Ovary (tissue), 3 donors: ENCODE results near the gene RPRD1B.

Experiments
- EP300 ChIP-seq: sonication (generic); formaldehyde crosslinking; IDR thresholded peaks from one replicate; pipeline ENCODE4 v1.6.1; 2017; ENCODE audit warnings: antibody characterized with exemption
- POLR2A ChIP-seq: fragments of 450-650 bp; IDR thresholded peaks from one replicate; pipeline ENCODE4 v1.6.1; 2017; ENCODE audit warnings: antibody characterized with exemption, mild to moderate bottlenecking, moderate library complexity
- TF ChIP-seq, protein P1 (sequence below), 3 donors: fragments of 450-650 bp in 2 of 3; fragments of 200-600 bp in 1 of 3; IDR thresholded peaks; one replicate each; pipeline versions ENCODE4 v1.5.1 to v1.8.0; 2016 to 2022; ENCODE audit warnings: antibody characterized with exemption in 3 of 3, mild to moderate bottlenecking in 1 of 3
- donor health status: DM: no; HTN: no; CAD: no.

DNA sequence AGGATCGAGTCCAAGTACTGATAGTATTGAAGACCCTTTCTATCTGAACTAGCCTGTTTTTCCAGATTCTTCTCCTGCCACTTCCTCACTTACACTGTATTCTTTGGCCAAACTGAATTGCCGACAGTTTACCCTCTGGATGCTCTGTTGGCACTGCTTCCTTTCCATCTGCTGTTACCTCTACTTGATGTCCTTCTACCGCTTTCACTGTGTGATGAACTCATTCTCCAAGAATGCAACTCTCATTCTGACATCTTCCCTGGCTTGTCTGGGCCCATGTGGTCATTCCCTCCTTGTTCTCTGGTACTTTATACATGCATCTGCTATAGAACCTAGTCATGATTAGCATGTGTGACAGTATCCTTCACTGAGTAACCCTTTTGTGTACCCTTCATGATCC is 16.3 kb downstream of the RPRD1B start:
- TF ChIP-seq, protein P1, sequence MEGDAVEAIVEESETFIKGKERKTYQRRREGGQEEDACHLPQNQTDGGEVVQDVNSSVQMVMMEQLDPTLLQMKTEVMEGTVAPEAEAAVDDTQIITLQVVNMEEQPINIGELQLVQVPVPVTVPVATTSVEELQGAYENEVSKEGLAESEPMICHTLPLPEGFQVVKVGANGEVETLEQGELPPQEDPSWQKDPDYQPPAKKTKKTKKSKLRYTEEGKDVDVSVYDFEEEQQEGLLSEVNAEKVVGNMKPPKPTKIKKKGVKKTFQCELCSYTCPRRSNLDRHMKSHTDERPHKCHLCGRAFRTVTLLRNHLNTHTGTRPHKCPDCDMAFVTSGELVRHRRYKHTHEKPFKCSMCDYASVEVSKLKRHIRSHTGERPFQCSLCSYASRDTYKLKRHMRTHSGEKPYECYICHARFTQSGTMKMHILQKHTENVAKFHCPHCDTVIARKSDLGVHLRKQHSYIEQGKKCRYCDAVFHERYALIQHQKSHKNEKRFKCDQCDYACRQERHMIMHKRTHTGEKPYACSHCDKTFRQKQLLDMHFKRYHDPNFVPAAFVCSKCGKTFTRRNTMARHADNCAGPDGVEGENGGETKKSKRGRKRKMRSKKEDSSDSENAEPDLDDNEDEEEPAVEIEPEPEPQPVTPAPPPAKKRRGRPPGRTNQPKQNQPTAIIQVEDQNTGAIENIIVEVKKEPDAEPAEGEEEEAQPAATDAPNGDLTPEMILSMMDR (IDR thresholded peaks at IDR 0.05), result no peak
- TF ChIP-seq POLR2A, result no peak
- no peak for TF ChIP-seq EP300
